ENCODE data around the gene GJC1.

The GJC1 gene

DNA sequence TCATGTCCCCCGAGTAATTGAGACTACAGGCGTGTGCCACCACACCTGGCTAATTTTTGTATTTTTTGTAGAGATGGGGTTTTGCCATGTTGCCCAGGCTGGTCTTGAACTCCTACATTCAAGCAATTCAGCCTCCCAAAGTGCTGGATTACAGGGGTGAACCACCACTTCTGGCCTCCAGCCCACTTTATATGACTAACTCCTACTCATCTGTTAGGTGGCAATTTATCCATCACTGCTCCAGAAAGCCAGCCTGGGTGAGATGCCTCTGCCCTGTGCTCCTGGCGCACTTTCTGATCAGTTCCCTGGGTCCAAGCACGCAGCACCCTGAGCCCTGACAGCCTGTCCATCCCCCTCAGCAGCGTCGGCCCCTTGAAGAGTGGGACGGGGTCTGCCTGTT, 41.9 kb downstream of the GJC1 start:
- in situ Hi-C loops (cut with HindIII; ENCODE audit: low sequenced_read_pairs): no loop called here
- DNase-seq (ENCODE audit: low read depth): no peak
- TF ChIP-seq, protein P1, sequence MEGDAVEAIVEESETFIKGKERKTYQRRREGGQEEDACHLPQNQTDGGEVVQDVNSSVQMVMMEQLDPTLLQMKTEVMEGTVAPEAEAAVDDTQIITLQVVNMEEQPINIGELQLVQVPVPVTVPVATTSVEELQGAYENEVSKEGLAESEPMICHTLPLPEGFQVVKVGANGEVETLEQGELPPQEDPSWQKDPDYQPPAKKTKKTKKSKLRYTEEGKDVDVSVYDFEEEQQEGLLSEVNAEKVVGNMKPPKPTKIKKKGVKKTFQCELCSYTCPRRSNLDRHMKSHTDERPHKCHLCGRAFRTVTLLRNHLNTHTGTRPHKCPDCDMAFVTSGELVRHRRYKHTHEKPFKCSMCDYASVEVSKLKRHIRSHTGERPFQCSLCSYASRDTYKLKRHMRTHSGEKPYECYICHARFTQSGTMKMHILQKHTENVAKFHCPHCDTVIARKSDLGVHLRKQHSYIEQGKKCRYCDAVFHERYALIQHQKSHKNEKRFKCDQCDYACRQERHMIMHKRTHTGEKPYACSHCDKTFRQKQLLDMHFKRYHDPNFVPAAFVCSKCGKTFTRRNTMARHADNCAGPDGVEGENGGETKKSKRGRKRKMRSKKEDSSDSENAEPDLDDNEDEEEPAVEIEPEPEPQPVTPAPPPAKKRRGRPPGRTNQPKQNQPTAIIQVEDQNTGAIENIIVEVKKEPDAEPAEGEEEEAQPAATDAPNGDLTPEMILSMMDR (IDR thresholded peaks at IDR 0.05; ENCODE audit: low read depth, low read length, missing control alignments): no peak
- no peak overlapping the region for H3K4me3 ChIP-seq (ENCODE audit: low read depth, low read length)

DNA sequence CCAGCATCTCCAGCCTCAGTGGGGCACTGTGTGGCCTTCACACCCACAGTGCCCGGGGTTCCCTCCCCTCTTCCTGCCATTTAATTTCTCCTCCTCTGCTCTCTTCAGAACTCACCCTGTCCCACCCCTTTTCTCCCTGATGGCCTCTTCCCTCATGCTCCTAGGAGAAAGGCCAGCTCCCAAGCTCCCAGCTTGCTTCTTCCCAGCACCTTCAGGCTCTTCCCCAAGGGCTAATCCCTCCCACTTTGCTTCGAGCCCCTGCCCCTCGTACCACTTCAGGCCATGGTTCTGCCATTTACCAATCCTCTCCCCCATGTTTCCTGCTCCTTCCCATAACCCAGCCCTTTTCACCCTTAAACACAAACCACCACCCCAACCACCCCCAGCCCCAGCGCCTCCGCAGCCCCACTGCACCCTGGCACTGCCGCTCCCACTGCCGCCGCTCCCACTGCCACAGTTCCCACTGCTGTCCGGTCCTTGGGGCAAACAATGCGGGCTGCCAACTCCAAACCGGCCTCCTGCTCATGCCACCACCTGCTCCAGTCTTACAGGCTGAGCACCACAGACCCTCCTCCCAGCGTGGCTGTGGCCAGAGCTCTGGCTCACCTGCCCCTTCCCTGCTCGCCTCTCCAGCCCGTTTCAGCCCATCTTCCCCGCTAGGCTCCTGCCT, 42.7 kb downstream of the GJC1 start:
- TF ChIP-seq, protein P1 (IDR thresholded peaks at IDR 0.05; ENCODE audit: low read depth, low read length, missing control alignments): no peak
- in situ Hi-C loops (cut with HindIII; ENCODE audit: low sequenced_read_pairs): no loop called here

GRCh38 chr17:44786551-44787081, 43.5 kb downstream of the GJC1 start:
- in situ Hi-C loops (cut with HindIII; ENCODE audit: low sequenced_read_pairs): no loop called here
- DNase-seq (ENCODE audit: low read depth): no peak
- no peak overlapping the region for H3K4me3 ChIP-seq (ENCODE audit: low read depth, low read length)
- TF ChIP-seq, protein P1 (IDR thresholded peaks at IDR 0.05; ENCODE audit: low read depth, low read length, missing control alignments): no peak

More for the DNA sequence above, 42.7 kb downstream of the GJC1 start:
- DNase-seq (ENCODE audit: low read depth): no peak
- no peak overlapping the region for H3K4me3 ChIP-seq (ENCODE audit: low read depth, low read length)

DNA sequence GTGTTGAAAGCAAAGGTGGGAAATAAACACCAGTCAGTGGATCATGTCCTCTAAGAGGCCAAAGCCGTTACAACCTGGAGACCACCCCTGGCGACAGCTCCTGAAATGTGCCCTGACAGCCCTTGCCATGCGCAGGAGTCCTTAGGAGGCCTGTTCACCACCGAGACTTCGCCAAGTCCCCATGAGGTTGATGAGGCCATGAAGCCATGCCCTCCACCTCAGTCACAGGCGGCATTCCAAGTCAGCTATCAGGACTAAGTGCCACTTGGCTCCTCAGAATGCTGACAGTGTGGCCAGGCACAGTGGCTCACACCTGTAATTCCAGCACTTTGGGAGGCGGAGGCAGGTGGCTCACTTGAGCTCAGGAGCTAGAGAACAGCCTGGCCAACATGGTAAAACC, 44.2 kb downstream of the GJC1 start:
- TF ChIP-seq, protein P1 (IDR thresholded peaks at IDR 0.05; ENCODE audit: low read depth, low read length, missing control alignments): no peak
- no peak overlapping the region for H3K4me3 ChIP-seq (ENCODE audit: low read depth, low read length)
- no peak for DNase-seq (ENCODE audit: low read depth)

DNA sequence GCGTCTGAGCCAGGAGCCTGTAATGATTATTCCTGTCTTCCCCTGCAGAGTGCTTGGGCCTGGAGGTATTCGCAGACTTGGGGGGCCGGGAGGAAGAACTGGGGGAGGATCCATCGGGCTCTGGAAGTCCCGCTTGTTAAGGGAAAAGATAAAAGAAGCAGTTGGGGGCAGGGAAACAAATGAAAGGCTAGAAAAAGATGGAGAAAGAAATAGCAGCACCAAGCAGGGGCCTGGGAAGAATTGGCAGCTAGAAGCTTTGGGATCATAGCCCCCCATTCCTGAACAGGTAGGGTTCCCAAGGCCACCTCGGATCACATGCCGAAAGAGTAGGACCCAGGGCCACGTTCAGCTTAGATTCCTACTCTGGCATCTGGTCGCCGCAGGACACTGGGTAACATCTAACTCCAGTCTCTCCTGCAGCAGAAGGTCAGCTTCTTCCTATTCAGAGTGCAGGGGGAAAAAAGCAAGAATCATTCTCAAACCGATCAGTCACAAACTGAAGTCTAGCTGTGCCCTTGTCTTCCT, 47.7 kb downstream of the GJC1 start:
- no peak overlapping the region for H3K4me3 ChIP-seq (ENCODE audit: low read depth, low read length)
- in situ Hi-C loops (cut with HindIII; ENCODE audit: low sequenced_read_pairs): no loop called here
- no peak for DNase-seq (ENCODE audit: low read depth)
- TF ChIP-seq, protein P1 (IDR thresholded peaks at IDR 0.05; ENCODE audit: low read depth, low read length, missing control alignments): no peak

More for the DNA sequence above, 44.2 kb downstream of the GJC1 start:
- in situ Hi-C loops (cut with HindIII; ENCODE audit: low sequenced_read_pairs): no loop called here

DNA sequence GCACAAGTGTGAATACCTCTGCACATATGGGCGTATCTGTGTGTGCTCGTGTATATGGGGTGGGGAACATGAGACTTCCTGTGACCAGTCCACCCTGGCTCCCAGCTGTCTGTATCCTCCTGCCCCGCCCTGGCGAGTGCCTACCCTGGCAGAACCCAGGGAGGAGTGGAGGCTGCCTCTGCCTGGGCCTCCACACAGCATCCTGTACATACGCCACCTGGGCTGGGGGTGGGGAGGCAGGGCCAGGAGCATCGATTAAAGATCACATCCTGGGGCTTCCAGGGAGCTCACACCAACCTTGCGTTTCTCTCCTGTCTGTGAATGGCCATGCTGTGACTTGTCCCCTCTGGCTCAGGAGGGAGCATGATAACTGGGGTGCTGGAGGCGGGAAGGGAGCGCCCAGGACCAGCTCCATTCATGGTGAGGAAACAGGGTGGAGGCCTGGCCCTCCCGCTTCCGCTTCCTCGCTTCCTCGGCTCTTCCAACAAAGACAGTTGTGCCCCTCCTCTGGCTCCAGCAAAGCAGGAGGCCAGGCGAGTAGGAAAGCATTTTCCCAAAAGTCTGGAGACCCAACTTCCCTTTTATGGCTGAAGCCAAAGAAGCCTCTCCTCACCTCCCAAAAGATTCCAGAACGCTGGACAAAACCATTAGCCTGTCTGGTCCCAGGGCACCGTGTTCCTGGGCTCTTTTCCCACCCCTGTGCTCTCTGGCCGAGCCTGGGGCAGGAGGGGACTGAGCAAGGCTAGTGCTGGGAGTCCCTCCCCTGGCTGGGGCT, 48.3 kb downstream of the GJC1 start:
- DNase-seq (ENCODE audit: low read depth): no peak
- in situ Hi-C loops (cut with HindIII; ENCODE audit: low sequenced_read_pairs): no loop called here
- TF ChIP-seq, protein P1 (IDR thresholded peaks at IDR 0.05; ENCODE audit: low read depth, low read length, missing control alignments): no peak
- no peak overlapping the region for H3K4me3 ChIP-seq (ENCODE audit: low read depth, low read length)

Measured in astrocyte of the cerebellum (primary cell).